H1 (cell line): Measurements from ENCODE around the gene CSH1. TPM values are rescaled to one million over a fixed set of nuclear protein-coding genes. Genes with fewer than 3 reads are reported as not detected.
A peak's percentile ranks its signal among the peaks of the same experiment; 100 is the strongest.

Experiments
- BCL11A ChIP-seq, 2 experiments: IDR thresholded peaks; one replicate each; pipeline ENCODE4 v1.6.1; 2011; ENCODE audit warnings: low read depth in 2 of 2, low read length in 2 of 2, mild to moderate bottlenecking in 2 of 2
- BRCA1 ChIP-seq: IDR thresholded peaks from 2 replicates; pipeline ENCODE4 v1.6.1; 2012; ENCODE audit warnings: low read depth, low read length, improper control_type of control experiment
- CHD1 ChIP-seq: IDR thresholded peaks from 2 replicates; pipeline ENCODE4 v1.6.1; 2012; ENCODE audit warnings: low read depth, low read length, improper control_type of control experiment
- CREB1 ChIP-seq: IDR thresholded peaks from 2 replicates; pipeline ENCODE4 v1.6.1; 2012; ENCODE audit warnings: inconsistent platforms
- CTBP2 ChIP-seq: IDR thresholded peaks from 2 replicates; pipeline ENCODE4 v1.7.0; 2011; ENCODE audit warnings: borderline replicate concordance, mild to moderate bottlenecking, moderate library complexity, mixed read lengths, low read length; ENCODE audit not compliant: insufficient read depth, insufficient read length
- EZH2 ChIP-seq: fragments of 200-600 bp; sonication (generic); IDR thresholded peaks from 2 replicates; pipeline ENCODE4 v1.7.1; 2012; ENCODE audit warnings: low read depth, mild to moderate bottlenecking, moderate library complexity, low read length, inconsistent platforms; ENCODE audit not compliant: severe bottlenecking
- GABPA ChIP-seq: IDR thresholded peaks from 2 replicates; pipeline ENCODE4 v1.6.1; 2011; ENCODE audit warnings: mild to moderate bottlenecking, low read length, moderate library complexity, borderline replicate concordance; ENCODE audit not compliant: insufficient read depth
- HDAC2 ChIP-seq, 2 experiments: fragments of 300-600 bp in 1 of 2; sonication (generic) in 1 of 2; IDR thresholded peaks; 2 replicates each; pipeline ENCODE4 v1.6.1; 2011 to 2012; ENCODE audit warnings: low read depth in 2 of 2, low read length in 2 of 2, mild to moderate bottlenecking in 2 of 2, moderate library complexity in 2 of 2, borderline replicate concordance in 1 of 2, inconsistent platforms in 1 of 2
- KDM4A ChIP-seq: IDR thresholded peaks from one replicate; pipeline ENCODE4 v1.7.1; 2012; ENCODE audit warnings: low read depth, mild to moderate bottlenecking, moderate library complexity, low read length, inconsistent platforms; ENCODE audit not compliant: severe bottlenecking
- PHF8 ChIP-seq: fragments of 200-600 bp; sonication (generic); conservative IDR thresholded peaks from 2 replicates; pipeline ENCODE4 v1.7.1; 2012; ENCODE audit warnings: low read depth, mild to moderate bottlenecking, inconsistent platforms, low read length, moderate library complexity
- POLR2A ChIP-seq, 2 experiments: IDR thresholded peaks; 1 replicate in 1 of 2; 2 replicates in 1 of 2; pipeline ENCODE4 v1.6.1; 2011; ENCODE audit warnings: low read depth in 2 of 2, low read length in 2 of 2, mild to moderate bottlenecking in 2 of 2; ENCODE audit errors: control extremely low read depth in 1 of 2
- RBBP5 ChIP-seq: IDR thresholded peaks from 2 replicates; pipeline ENCODE4 v1.7.1; 2012; ENCODE audit warnings: low read depth, mild to moderate bottlenecking, inconsistent platforms, low read length, moderate library complexity, borderline replicate concordance
- RXRA ChIP-seq: IDR thresholded peaks from 2 replicates; pipeline ENCODE4 v1.6.1; 2011; ENCODE audit warnings: low read depth, mild to moderate bottlenecking, low read length, moderate library complexity; ENCODE audit not compliant: insufficient read depth
- SIX5 ChIP-seq: IDR thresholded peaks from 2 replicates; pipeline ENCODE4 v1.6.1; 2011; ENCODE audit warnings: mild to moderate bottlenecking, low read depth, low read length
- SP1 ChIP-seq: IDR thresholded peaks from 2 replicates; pipeline ENCODE4 v1.6.1; 2011; ENCODE audit warnings: low read depth, low read length
- SP2 ChIP-seq: IDR thresholded peaks from 2 replicates; pipeline ENCODE4 v1.6.1; 2012; ENCODE audit warnings: mild to moderate bottlenecking, low read length, inconsistent platforms
- SRF ChIP-seq: IDR thresholded peaks from 2 replicates; pipeline ENCODE4 v1.6.1; 2011; ENCODE audit warnings: mild to moderate bottlenecking, low read depth, low read length, moderate library complexity
- TAF1 ChIP-seq: IDR thresholded peaks from 2 replicates; pipeline ENCODE4 v1.6.1; 2011; ENCODE audit warnings: mild to moderate bottlenecking, low read depth, low read length
- TEAD4 ChIP-seq: IDR thresholded peaks from 2 replicates; pipeline ENCODE4 v1.6.1; 2012; ENCODE audit warnings: low read depth, low read length, inconsistent platforms, mixed read lengths
- polyA plus RNA-seq, 7 experiments: library from polyadenylated mRNA; depleted of rRNA in 3 of 7; stranded (reverse) in 5 of 7; unstranded in 2 of 7; fragments of >200 nt in 5 of 7; fragments of 200-250 nt in 2 of 7; gene quantifications; 1 replicate in 5 of 7; 2 replicates in 1 of 7; 4 replicates in 1 of 7; pipeline versions ENCODE4 v1.2.1 to v1.2.3, GENCODE V29; 2011 to 2013; ENCODE audit warnings: missing spikeins in 2 of 7, mixed read lengths in 2 of 7
- total RNA-seq: library from RNA; stranded (reverse); fragmentation: NEBNext Ultra II Directional; extraction: Animal tissue kit (Norgen Biotek cat#: 25700); gene quantifications from 2 replicates; pipeline ENCODE4 v1.2.1, GENCODE V29; 2021
- TF ChIP-seq, protein P1 (sequence below): IDR thresholded peaks from 2 replicates; pipeline ENCODE4 v1.6.1; 2011; ENCODE audit warnings: low read depth, mild to moderate bottlenecking, low read length; ENCODE audit not compliant: insufficient read depth
- TF ChIP-seq, protein P2 (sequence below): IDR thresholded peaks from 2 replicates; pipeline ENCODE4 v1.6.1; 2011; ENCODE audit warnings: low read length, improper control_type of control experiment

The CSH1 gene
- total and polyA plus RNA-seq, 2 of the 8 experiments (the other 6 are each of a cell fraction or from before 2014, with no cell fraction given): 0.12 TPM; not detected in 1

DNA sequence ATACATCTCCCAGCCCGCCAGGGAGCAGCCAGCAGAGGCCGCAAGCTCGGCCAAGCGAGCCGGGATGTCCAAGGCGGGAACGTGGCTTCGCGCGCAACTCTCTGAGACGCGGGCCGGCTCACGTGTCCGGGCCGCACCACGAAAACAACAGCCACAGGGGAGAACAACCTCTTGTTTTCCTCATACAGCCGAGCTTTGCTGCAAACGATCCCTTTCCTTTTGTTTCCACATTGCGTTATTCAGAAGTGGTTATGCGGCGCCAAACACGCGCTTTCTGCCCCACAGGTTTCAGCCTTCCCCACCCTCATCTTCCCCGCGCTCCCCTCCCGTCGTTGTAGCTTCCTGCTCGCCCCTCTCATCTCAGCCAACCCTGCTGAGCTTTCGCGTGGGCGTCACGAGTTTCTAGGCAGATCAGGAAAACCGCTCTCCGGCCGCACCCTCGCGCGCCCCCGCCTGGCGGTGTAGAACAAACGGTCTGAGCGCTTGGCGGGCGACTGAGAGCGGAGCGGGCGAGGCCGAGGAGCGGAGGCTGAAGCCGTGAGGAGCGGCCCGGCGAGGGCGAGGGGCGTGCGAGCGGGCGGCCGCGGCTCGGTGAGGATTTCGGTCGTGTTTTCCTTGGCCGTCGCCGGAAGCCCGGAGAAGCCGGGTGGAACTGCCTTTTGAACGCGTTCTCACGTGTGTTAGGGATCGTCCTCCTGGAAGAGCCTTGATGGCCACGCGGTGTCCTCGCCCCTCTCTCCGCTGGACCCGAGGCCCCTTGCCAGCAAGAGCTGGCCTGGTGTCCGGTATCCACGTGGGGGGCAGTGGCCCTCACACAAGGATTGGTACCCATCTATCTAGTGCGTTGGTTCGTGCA is 47.3 kb downstream of the CSH1 start (continued):
- TF ChIP-seq BCL11A (IDR thresholded peaks at IDR 0.05; ENCODE audit: low read depth in 2 of 2, low read length in 2 of 2) (no peak), CHD1 (peak; percentile 94), RXRA (no peak), CREB1 (peak; percentile 96), EZH2 (no peak), TAF1 (no peak; the same call in 1 of the 2 replicates), CTBP2 (peak; percentile 57), PHF8 (no peak), SP1 (peak; percentile 74), RBBP5 (no peak), POLR2A (IDR thresholded peaks at IDR 0.05; ENCODE audit: control extremely low read depth in 1 of 2, low read depth in 2 of 2, low read length in 2 of 2) (no peak), HDAC2 (IDR thresholded peaks at IDR 0.05; ENCODE audit: borderline replicate concordance in 1 of 2, low read depth in 2 of 2, low read length in 2 of 2) (no peak), TEAD4 (no peak), SIX5 (peak; percentile 35; the same call in 1 of the 2 replicates), SRF (no peak), SP2 (no peak), BRCA1 (no peak; the same call in 1 of the 2 replicates), GABPA (no peak), KDM4A (no peak)
- TF ChIP-seq, protein P1, sequence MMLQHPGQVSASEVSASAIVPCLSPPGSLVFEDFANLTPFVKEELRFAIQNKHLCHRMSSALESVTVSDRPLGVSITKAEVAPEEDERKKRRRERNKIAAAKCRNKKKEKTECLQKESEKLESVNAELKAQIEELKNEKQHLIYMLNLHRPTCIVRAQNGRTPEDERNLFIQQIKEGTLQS: no peak
- TF ChIP-seq, protein P2, sequence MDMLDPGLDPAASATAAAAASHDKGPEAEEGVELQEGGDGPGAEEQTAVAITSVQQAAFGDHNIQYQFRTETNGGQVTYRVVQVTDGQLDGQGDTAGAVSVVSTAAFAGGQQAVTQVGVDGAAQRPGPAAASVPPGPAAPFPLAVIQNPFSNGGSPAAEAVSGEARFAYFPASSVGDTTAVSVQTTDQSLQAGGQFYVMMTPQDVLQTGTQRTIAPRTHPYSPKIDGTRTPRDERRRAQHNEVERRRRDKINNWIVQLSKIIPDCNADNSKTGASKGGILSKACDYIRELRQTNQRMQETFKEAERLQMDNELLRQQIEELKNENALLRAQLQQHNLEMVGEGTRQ: peak; percentile 80
